HepG2 (cell line): Measurements from ENCODE around the gene RNF213. TPM values are rescaled to one million over a fixed set of nuclear protein-coding genes. Genes with fewer than 3 reads are reported as not detected.

Source experiments
- AHR ChIP-seq: IDR thresholded peaks from 2 replicates; pipeline ENCODE4 v1.6.1; 2018; ENCODE audit warnings: missing genetic modification reagents, missing compliant biosample characterization
- ATF7-NPFF ChIP-seq: sonication (generic); formaldehyde crosslinking; IDR thresholded peaks from 2 replicates; pipeline ENCODE4 v1.8.1; 2023; ENCODE audit warnings: mild to moderate bottlenecking, low read depth, missing genetic modification reagents, moderate library complexity
- EEA1 ChIP-seq: sonication (generic); formaldehyde crosslinking; IDR thresholded peaks from 2 replicates; pipeline ENCODE4 v1.5.1; 2020; ENCODE audit warnings: mild to moderate bottlenecking, missing genetic modification reagents, borderline replicate concordance
- ESRRA ChIP-seq: sonication (generic); formaldehyde crosslinking; IDR thresholded peaks from 2 replicates; pipeline ENCODE4 v1.5.1; 2020; ENCODE audit warnings: mild to moderate bottlenecking, low read depth, missing genetic modification reagents
- JUND ChIP-seq: sonication (generic); formaldehyde crosslinking; IDR thresholded peaks from 2 replicates; pipeline ENCODE4 v1.8.0; 2022; ENCODE audit warnings: mild to moderate bottlenecking, missing genetic modification reagents
- MED1 ChIP-seq: sonication (generic); formaldehyde crosslinking; IDR thresholded peaks from 2 replicates; pipeline ENCODE4 v1.4.0; 2020; ENCODE audit warnings: missing genetic modification reagents
- MED8 ChIP-seq: sonication (generic); formaldehyde crosslinking; IDR thresholded peaks from 2 replicates; pipeline ENCODE4 v1.8.1; 2023; ENCODE audit warnings: mild to moderate bottlenecking, missing genetic modification reagents; ENCODE audit not compliant: insufficient replicate concordance
- MYNN ChIP-seq: sonication (generic); formaldehyde crosslinking; IDR thresholded peaks from 2 replicates; pipeline ENCODE4 v1.4.0; 2020; ENCODE audit warnings: mild to moderate bottlenecking, low read depth, missing genetic modification reagents
- MZF1 ChIP-seq: sonication (generic); formaldehyde crosslinking; IDR thresholded peaks from 2 replicates; pipeline ENCODE4 v1.8.1; 2023; ENCODE audit warnings: mild to moderate bottlenecking, missing genetic modification reagents, borderline replicate concordance
- NFE2 ChIP-seq: sonication (generic); formaldehyde crosslinking; IDR thresholded peaks from 2 replicates; pipeline ENCODE4 v1.4.0; 2020; ENCODE audit warnings: missing genetic modification reagents
- SNAPC2 ChIP-seq: sonication (generic); formaldehyde crosslinking; IDR thresholded peaks from 2 replicates; pipeline ENCODE4 v1.8.1; 2022; ENCODE audit warnings: mild to moderate bottlenecking, missing genetic modification reagents
- SRSF4 ChIP-seq: fragments of 200-400 bp; formaldehyde crosslinking; IDR thresholded peaks from one replicate; pipeline ENCODE4 v1.6.1; 2018; ENCODE audit warnings: mild to moderate bottlenecking, low read depth, low read length, moderate library complexity; ENCODE audit not compliant: poor library complexity, severe bottlenecking
- TMF1 ChIP-seq: sonication (generic); formaldehyde crosslinking; IDR thresholded peaks from 2 replicates; pipeline ENCODE4 v1.8.1; 2022; ENCODE audit warnings: low read depth, missing genetic modification reagents
- ZFP82 ChIP-seq: sonication (generic); formaldehyde crosslinking; IDR thresholded peaks from 2 replicates; pipeline ENCODE4 v1.5.1; 2020; ENCODE audit warnings: mild to moderate bottlenecking, missing genetic modification reagents, borderline replicate concordance
- ZNF225 ChIP-seq: sonication (generic); formaldehyde crosslinking; IDR thresholded peaks from 2 replicates; pipeline ENCODE4 v1.4.0; 2020; ENCODE audit warnings: mild to moderate bottlenecking, missing genetic modification reagents
- ZNF329 ChIP-seq: sonication (generic); formaldehyde crosslinking; IDR thresholded peaks from 2 replicates; pipeline ENCODE4 v1.9.0; 2021; ENCODE audit warnings: low read depth, mild to moderate bottlenecking, missing genetic modification reagents
- ZNF430 ChIP-seq: sonication (generic); formaldehyde crosslinking; IDR thresholded peaks from 2 replicates; pipeline ENCODE4 v1.9.0; 2021; ENCODE audit warnings: mild to moderate bottlenecking, missing genetic modification reagents
- ZNF614 ChIP-seq: IDR thresholded peaks from 2 replicates; pipeline ENCODE4 v1.6.1; 2018; ENCODE audit warnings: missing biosample characterization, missing genetic modification reagents, inconsistent platforms, borderline replicate concordance
- ZNF616 ChIP-seq: sonication (generic); formaldehyde crosslinking; IDR thresholded peaks from 2 replicates; pipeline ENCODE4 v1.5.0; 2020; ENCODE audit warnings: low read depth, mild to moderate bottlenecking, missing genetic modification reagents
- ZNF619 ChIP-seq: sonication (generic); formaldehyde crosslinking; IDR thresholded peaks from 2 replicates; pipeline ENCODE4 v1.4.0; 2020; ENCODE audit warnings: mild to moderate bottlenecking, missing genetic modification reagents
- ZNF75D ChIP-seq: sonication (generic); formaldehyde crosslinking; IDR thresholded peaks from 2 replicates; pipeline ENCODE4 v1.8.1; 2023; ENCODE audit warnings: missing genetic modification reagents, mild to moderate bottlenecking, borderline replicate concordance
- ZNF773 ChIP-seq: sonication (generic); formaldehyde crosslinking; IDR thresholded peaks from 2 replicates; pipeline ENCODE4 v1.4.0; 2020; ENCODE audit warnings: missing genetic modification reagents, borderline replicate concordance
- polyA plus RNA-seq, 8 experiments: library from polyadenylated mRNA; depleted of rRNA in 3 of 8; stranded (reverse) in 7 of 8; unstranded in 1 of 8; fragments of >200 nt; fragmentation: Illumina TruSeq in 4 of 8; extraction: Trizol in 4 of 8; gene quantifications; 2 replicates each; pipeline versions ENCODE4 v1.2.1 to v1.2.3, GENCODE V29; 2011 to 2016; ENCODE audit warnings: low read depth in 4 of 8, missing spikeins in 1 of 8, mixed read lengths in 1 of 8; ENCODE audit not compliant: insufficient read depth in 1 of 8
- total RNA-seq, 5 experiments: library from RNA; depleted of rRNA; stranded (reverse); fragments of >200 nt; fragmentation: Illumina TruSeq; extraction: Trizol; gene quantifications; 2 replicates each; pipeline ENCODE4 v1.2.3, GENCODE V29; 2016; ENCODE audit warnings: low read depth in 1 of 5
- TF ChIP-seq, protein P1 (sequence below): sonication (generic); formaldehyde crosslinking; IDR thresholded peaks from 2 replicates; pipeline ENCODE4 v1.4.0; 2020; ENCODE audit warnings: mild to moderate bottlenecking, missing genetic modification reagents
- TF ChIP-seq, protein P2 (sequence below): sonication (generic); formaldehyde crosslinking; IDR thresholded peaks from 2 replicates; pipeline ENCODE4 v1.5.0; 2020; ENCODE audit warnings: missing genetic modification reagents, mild to moderate bottlenecking, borderline replicate concordance
- TF ChIP-seq, protein P3 (sequence below): sonication (generic); formaldehyde crosslinking; IDR thresholded peaks from 2 replicates; pipeline ENCODE4 v1.5.1; 2020; ENCODE audit warnings: mild to moderate bottlenecking, missing genetic modification reagents, borderline replicate concordance

The RNF213 gene
- total and polyA plus RNA-seq, 2 of the 13 experiments (the other 11 are each of a cell fraction or from before 2014, with no cell fraction given) = 38.6 to 38.7 TPM

DNA sequence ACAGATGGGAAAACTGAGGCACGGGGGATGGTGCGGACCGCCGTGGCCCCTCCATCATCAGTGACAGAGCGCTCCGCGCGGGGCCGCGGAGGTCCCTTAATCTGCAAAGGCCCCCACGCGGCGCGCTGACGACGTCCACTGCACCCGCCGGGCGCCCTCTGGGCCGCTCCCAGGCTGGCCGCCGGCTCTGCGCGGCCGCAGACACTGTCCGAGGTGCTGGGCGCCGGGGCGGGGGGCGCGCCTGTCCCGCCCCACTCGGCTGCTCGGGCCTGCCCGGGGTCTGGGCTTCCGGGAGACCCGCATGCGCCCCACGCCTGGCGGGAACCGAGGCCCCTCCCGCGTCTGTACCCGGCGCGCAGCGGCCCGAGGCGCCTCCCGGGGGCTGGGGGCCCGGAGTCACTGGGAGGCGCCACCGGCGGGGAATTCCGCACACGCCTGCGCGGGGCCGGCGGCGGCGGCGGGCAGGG, 550 bp upstream of the RNF213 start (continued):
- TF ChIP-seq MZF1 (CRISPR knock-in tag) (no peak), ZFP82 (CRISPR knock-in tag) (peak; percentile 81; the same call in 1 of the 2 replicates), ZNF430 (CRISPR knock-in tag) (no peak), ZNF329 (peak; percentile 54; the same call in 1 of the 2 replicates), EEA1 (CRISPR knock-in tag) (peak; percentile 77; the same call in 1 of the 2 replicates), AHR (CRISPR knock-in tag) (0 out of 2 replicates have a peak, but pooled peaks have one; percentile 45), ZNF614 (CRISPR knock-in tag) (no peak), MED1 (CRISPR knock-in tag) (no peak; the same call in 1 of the 2 replicates), ESRRA (CRISPR knock-in tag) (0 out of 2 replicates have a peak, but pooled peaks have one; percentile 37), ZNF616 (CRISPR knock-in tag) (no peak), ZNF225 (peak; percentile 46; the same call in 1 of the 2 replicates), NFE2 (no peak), ZNF773 (CRISPR knock-in tag) (peak; percentile 69; the same call in 1 of the 2 replicates), ZNF75D (CRISPR knock-in tag) (no peak), ATF7-NPFF (peak; percentile 76), MED8 (CRISPR knock-in tag) (peak; percentile 38), MYNN (CRISPR knock-in tag) (no peak), JUND (CRISPR knock-in tag) (no peak), SRSF4 (no peak), SNAPC2 (no peak), ZNF619 (CRISPR knock-in tag) (no peak), TMF1 (CRISPR knock-in tag) (0 out of 2 replicates have a peak, but pooled peaks have one; percentile 69)
- TF ChIP-seq, protein P1, sequence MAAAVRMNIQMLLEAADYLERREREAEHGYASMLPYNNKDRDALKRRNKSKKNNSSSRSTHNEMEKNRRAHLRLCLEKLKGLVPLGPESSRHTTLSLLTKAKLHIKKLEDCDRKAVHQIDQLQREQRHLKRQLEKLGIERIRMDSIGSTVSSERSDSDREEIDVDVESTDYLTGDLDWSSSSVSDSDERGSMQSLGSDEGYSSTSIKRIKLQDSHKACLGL (CRISPR knock-in tag) = no peak; the same call in 1 of the 2 replicates
- TF ChIP-seq, protein P2, sequence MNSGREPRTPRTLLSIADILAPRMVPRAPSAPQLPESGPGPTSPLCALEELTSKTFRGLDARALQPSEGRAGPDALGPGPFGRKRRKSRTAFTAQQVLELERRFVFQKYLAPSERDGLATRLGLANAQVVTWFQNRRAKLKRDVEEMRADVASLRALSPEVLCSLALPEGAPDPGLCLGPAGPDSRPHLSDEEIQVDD = 0 out of 2 replicates have a peak, but pooled peaks have one; percentile 35
- TF ChIP-seq, protein P3, sequence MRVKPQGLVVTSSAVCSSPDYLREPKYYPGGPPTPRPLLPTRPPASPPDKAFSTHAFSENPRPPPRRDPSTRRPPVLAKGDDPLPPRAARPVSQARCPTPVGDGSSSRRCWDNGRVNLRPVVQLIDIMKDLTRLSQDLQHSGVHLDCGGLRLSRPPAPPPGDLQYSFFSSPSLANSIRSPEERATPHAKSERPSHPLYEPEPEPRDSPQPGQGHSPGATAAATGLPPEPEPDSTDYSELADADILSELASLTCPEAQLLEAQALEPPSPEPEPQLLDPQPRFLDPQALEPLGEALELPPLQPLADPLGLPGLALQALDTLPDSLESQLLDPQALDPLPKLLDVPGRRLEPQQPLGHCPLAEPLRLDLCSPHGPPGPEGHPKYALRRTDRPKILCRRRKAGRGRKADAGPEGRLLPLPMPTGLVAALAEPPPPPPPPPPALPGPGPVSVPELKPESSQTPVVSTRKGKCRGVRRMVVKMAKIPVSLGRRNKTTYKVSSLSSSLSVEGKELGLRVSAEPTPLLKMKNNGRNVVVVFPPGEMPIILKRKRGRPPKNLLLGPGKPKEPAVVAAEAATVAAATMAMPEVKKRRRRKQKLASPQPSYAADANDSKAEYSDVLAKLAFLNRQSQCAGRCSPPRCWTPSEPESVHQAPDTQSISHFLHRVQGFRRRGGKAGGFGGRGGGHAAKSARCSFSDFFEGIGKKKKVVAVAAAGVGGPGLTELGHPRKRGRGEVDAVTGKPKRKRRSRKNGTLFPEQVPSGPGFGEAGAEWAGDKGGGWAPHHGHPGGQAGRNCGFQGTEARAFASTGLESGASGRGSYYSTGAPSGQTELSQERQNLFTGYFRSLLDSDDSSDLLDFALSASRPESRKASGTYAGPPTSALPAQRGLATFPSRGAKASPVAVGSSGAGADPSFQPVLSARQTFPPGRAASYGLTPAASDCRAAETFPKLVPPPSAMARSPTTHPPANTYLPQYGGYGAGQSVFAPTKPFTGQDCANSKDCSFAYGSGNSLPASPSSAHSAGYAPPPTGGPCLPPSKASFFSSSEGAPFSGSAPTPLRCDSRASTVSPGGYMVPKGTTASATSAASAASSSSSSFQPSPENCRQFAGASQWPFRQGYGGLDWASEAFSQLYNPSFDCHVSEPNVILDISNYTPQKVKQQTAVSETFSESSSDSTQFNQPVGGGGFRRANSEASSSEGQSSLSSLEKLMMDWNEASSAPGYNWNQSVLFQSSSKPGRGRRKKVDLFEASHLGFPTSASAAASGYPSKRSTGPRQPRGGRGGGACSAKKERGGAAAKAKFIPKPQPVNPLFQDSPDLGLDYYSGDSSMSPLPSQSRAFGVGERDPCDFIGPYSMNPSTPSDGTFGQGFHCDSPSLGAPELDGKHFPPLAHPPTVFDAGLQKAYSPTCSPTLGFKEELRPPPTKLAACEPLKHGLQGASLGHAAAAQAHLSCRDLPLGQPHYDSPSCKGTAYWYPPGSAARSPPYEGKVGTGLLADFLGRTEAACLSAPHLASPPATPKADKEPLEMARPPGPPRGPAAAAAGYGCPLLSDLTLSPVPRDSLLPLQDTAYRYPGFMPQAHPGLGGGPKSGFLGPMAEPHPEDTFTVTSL (CRISPR knock-in tag) = no peak
